Fibroblast of skin of abdomen (primary cell): ENCODE data around the gene SDK2.

Source experiments
- DNase-seq: peaks from one replicate; pipeline ENCODE4 v3.0.0-alpha.2; 2013

SDK2 gene

GRCh38 chr17:73650617-73651200 is 6.5 kb upstream of the SDK2 start:
- DNase-seq: no peak

- no peak for DNase-seq
Measured at GRCh38 chr17:73650140-73650539, 5.9 kb upstream of the SDK2 start.

DNA sequence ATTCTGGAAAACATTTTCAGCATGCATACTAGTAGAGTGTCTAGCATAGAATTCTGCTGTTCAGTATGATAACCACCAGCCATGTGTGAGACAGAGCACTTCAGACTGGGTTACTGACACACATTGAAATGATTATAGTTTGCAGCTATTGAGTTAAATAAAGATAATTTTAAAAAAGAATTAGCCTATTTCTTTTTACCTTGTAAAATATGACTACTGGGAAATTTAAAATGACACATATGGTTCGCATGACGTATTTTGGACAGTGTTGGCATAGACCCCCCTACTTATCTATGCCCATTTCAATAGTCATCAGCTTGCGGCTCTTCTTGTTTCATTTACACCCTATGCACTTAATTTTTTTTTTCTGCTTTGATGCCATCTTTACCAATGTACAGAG is 4.7 kb upstream of the SDK2 start:
- DNase-seq: no peak

- no peak for DNase-seq
Measured at GRCh38 chr17:73648543-73648820, 4.2 kb upstream of the SDK2 start.

- no peak for DNase-seq
Measured at GRCh38 chr17:73647772-73648542, 3.7 kb upstream of the SDK2 start.

GRCh38 chr17:73647301-73647695 is 3.1 kb upstream of the SDK2 start:
- DNase-seq: no peak

DNA sequence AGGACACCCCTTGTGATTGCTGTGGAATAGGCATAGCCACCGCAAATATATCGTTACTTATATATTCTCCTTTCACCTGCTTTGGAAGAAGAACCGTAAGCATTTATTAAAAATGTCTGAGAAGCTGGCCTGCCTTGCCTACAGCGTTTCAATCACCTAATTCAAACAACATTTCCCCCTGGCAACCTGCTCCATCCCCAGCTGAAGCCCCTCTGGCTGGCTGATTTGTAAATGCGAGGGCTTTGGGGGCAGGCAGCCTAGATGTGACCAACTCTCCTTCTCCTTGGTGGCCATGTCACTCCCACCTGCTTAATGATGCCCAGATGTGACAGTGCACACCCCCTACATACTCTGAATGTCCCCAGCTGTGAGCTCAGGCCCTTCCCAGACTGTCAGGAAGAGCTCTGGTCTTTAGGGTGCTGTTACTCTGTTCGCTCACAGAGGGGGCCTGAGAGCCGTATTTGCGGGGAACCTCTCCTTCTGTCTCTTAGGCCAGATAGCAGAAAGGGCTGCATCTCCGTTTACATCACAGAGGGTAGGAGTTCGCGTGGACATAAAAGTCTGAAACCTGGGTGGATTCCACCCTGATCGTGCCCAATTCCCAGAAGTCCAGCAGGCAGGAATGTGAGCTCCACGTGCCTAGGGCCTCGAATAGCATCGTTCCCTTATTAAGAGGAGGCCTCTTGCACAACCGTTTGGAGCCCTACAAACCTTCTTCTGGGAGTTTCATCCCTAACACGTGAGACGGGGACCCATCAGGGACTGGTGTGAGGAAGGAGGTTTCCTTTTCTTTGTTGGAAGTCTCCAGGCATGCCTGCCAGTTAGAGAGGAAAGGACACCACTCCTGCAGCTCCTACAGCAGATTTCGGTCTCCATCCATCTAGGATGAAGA is 2.4 kb upstream of the SDK2 start:
- DNase-seq: peak; percentile 24

DNA sequence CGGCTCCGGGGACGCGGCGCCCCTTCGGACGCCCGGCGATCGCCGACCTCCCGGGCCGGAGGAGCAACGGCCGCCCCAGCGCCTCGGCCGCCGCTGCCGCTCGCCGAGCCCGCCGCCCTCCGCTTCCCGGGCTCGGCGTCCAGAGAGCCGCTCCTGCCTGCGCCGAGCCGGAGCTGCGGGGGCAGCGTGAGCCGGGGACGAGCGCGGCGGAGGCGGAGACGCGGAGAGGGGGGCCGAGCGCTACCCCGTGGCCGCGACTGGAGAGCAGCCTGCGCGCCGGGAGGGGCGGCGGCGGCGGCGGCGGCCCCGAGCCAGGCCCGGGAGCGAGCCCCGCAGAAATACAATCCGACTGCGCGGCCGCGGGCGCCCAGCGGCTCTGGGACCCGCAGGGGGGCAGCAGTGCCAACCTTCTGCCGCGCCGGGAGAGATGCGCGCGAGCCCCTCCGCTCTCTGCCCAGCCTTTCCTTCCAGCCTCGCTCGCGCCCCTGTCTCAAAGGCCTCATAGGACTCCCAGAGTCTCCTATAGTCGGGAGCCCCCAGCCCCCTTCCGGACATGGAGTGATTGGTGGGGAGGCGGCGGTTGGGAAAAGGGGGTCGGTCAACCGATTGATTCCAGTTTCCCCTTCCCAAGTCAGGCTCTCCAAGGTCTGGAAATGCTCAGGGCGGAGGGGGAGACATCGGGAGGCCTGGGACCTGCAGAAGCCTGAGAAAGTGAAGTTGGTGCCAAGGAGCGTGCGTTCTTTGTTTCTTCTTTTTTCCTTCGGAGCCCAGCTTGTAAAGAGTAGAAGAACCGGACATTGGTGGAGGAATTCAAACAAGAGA is 1.0 kb upstream of the SDK2 start:
- peak; percentile 42 for DNase-seq

GRCh38 chr17:73643852-73644144 is 447 bp downstream of the SDK2 start:
- no peak for DNase-seq

- DNase-seq: no peak
Measured at GRCh38 chr17:73643001-73643851, 1.0 kb downstream of the SDK2 start.

DNA sequence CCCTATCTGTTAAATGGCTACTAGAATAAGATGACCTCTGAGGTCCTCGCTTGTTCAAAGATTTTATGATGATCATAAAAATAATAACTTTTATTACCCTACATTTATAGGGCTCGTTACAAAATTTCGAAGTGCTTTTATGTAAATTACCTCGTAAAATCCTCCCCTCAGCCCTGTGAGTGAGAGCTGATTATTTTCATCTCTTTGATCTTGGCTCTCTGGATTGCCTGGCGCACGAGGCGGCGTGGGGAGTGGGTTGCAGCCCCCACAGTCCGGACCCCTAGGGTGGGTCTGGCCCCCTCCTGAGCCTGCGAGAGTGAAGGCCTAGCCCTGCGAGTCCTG is 1.6 kb downstream of the SDK2 start:
- no peak for DNase-seq

- DNase-seq: no peak
Measured at GRCh38 chr17:73641826-73642600, 2.2 kb downstream of the SDK2 start.

DNA sequence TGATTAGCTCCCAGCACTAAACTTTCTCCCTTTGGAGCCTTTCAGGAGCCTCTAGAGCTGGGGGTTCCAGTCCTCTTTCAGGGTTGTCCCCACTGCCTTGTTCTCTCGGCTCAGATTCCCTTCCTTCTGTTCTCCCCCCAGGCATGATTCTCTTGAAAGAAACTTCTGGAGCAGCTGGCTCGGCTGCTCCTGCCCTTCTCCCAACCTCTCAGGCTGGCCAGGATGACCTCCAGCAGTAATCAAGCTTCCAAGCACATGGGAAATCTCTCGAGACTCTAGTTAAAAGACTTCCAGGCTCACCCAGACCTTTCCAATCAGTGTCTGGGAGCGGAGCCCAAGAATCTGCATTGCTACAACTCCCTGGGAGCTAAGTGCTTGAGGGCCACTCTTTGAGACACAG is 3.6 kb downstream of the SDK2 start:
- no peak for DNase-seq

GRCh38 chr17:73639932-73640331 is 4.3 kb downstream of the SDK2 start:
- DNase-seq: no peak

DNA sequence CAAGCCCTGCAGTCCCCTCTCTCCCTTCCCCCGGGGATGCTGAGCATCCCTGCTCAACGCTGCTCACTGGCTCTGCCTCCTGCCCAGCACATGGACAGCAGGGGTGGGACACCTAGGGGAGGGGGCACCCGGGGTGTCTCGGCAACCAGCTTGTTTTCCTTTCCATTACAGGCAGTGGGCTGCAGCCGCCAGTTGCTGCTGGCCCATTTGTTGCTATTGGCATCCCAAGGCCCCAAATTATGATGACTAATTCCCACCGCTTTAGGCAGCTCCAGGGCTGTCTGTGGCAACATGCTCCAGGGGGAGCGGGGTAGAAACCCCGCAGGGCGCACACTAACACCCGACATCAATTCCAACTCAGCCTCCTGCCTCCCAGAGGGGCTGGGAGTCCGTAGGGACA is 4.9 kb downstream of the SDK2 start:
- DNase-seq: no peak

- DNase-seq: no peak
Measured at GRCh38 chr17:73638556-73638955, 5.7 kb downstream of the SDK2 start.

GRCh38 chr17:73637866-73638265 is 6.4 kb downstream of the SDK2 start:
- DNase-seq: no peak

- DNase-seq: no peak
Measured at GRCh38 chr17:73635101-73635817, 9.0 kb downstream of the SDK2 start.

GRCh38 chr17:73634629-73635028 is 9.6 kb downstream of the SDK2 start:
- DNase-seq: no peak

DNA sequence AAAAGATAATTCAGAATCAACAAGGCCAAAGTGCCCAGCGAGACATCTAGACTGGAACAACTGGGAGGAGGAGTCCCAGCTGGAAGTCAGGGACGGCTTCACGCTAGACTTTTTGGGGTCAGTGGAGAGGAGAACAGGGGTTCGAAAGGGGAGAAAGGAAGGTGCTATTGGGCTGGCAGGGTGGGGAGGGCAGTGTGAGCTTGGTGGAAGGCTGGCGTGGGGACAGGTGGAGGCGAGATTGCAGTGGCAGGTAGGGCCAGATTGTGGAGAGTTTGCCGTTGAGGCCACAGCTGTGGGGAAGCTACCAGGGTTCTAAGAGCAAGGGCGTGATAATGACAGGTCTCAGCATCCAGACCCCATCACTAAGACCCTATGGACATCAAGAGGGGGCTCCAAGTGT is 10.5 kb downstream of the SDK2 start:
- DNase-seq: no peak

DNA sequence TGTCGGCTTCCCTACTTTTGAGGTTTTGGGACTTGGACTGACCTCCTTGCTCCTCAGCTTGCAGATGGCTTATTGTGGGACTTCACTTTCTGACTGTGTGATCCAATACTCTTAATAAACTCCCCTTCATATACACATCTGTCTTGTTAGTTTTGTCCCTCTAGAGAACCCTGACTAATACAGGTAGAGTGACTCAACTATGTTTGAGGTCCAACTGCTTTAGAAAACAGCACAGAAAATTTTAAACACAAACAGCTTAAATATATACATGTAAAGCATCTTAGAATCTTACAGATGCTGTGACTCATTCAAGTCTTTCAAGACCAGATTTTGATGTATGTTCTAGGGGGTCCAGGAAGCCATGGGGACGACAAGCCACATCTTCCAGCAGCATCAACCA is 11.7 kb downstream of the SDK2 start:
- no peak for DNase-seq
